CD4-positive, alpha-beta T cell treated with Interleukin-4 for 1 hour (primary cell): ENCODE results near the gene SFXN2.

Experiments
- DNase-seq, 2 donors: peaks; one replicate each; pipeline ENCODE4 v3.0.0-alpha.2; 2020 to 2022

SFXN2 gene

GRCh38 chr10:102779680-102780526 is 65.5 kb downstream of the SFXN2 start:
- DNase-seq, result no peak

- no peak for DNase-seq
These were observed 66.0 kb downstream of the SFXN2 start for GRCh38 chr10:102780527-102780808.

DNA sequence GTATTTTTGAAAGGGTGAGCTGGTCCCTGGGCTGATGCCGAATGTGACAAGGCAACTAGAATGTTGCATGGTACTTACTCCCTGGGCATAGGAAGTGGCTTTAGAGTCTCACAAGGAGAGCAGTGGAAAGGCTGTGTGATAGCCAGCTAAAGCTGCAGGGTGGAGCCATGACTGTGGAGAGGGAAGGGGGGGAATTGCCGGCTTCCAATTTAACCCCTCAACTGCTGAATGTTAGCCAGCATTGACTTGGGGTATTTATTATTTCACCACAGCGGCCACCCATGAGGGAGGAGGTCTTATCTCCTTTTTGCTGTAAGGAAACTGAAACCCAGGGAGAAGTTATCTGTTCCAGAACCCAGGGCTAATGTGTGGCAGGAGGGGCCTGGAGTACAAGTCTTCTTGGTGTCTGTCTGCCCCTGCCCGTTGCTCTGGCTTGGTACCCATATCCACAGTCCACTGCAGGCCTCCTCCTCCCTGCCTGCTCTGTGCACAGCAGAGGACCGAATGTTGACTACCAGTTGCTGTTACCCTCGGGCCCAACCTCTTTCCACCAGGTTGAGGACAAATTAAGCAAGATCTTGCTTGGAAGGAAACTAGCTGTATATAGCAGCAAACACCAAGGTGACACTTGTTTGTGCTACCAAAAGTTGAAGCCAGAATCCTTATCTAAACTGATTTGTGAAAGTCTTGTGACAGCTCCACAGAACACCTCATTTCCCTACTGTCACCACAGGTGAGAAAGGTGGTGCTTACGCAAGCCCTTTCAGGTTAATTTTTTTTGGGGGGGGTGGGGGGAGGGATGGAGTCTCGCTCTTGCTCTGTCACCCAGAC is 66.9 kb downstream of the SFXN2 start:
- DNase-seq, result no peak

- no peak for DNase-seq
These were observed 67.6 kb downstream of the SFXN2 start for GRCh38 chr10:102781921-102782557.

DNA sequence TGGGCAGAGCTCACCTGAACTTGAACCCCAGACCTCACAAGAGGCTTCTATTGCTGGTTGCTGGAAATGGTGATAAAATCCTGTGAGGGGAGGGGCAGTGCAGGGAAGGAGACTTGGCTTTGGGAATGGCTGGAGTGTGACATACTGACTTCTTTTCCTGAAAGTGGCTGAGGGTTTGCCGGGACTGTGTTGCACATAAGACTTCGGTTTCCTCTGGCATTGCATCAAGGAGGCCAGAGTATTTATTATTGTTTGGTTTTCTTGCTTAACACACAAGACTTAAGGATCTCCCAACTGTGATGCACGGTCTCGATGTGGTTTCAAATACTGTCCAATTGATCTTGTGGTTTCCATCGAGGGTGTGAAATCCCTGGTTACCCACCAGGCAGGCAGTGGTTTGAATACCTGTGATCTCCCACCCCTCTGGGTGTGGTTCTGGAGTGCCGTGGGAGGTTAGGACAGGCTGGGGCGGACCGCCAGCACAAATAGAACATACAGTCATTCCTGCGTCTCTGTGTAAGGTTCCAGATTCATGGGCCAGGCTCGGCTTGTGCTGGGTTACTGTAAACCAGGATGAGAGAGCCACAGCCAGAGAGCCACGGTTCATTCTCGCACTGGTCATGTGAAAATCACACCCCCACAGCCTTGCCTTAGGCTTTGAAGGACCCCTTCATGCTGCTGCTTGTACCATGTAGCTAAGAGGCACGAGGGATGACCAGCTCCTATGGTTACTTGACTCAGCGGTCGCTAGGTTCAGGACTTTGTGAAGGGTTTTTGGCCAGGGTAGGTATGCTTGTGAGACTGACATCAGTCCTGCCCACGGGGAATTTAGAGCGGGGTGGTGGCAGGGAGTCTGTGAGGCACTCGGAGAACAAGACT is 68.5 kb downstream of the SFXN2 start:
- DNase-seq, result no peak

DNA sequence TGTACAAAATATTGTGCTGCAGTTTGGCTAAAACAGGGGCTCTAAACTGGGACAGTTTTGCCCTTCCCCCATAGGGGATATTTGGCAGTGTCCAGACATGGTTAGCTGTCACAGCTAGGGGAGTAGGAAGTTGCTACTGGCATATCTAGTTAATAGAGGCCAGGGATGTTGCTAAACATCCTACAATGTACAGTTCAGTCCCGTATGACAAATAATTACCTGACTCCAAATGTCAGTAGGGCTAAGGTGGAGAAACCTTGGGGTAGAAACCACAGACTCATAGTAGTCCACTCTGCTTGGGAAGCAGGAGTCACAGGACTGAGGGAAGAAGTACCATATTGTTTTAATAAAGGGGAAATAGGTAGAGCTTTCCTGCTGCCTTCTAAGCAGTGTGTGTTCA is 69.1 kb downstream of the SFXN2 start:
- DNase-seq, result no peak

- DNase-seq, result peak; percentile 24 to 50
These were observed 71.4 kb downstream of the SFXN2 start for GRCh38 chr10:102785818-102786217.

DNA sequence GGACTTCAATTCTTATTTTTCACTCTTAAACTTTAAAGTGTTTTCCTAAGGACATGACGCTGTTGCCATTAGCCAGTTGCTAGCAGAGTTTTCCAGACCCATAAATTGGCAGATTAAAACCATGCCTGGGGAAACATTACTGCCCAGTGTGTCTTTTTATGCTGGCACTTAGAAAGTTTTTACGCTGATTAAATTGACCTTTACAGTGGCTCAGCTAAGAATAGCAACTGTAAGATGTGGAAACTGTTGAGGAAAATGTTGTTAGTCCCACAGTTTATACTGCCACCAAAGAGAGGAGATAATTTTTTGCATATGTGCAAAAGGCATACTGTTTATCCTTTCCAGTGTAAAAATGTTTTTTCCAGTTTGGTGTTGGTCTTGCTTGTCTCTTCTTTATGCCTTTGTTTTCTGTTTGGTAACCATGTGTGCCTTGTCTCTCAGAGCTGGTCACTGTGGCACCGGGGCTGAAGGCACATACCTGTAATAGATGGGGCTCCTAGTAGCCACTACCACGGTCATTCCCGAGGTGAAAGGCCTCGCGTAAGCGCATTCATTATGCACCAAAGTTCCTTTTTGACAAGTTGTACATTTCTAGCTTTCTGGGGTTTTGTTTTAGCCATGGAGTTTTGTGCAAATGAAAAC is 77.4 kb downstream of the SFXN2 start:
- DNase-seq, result no peak
